C4-2B (cell line): ENCODE measurements around the gene SLC25A18.
"Not testable (repeated sequence)": the region's sequence is repeated elsewhere in the genome, so short reads cannot be mapped to it uniquely, and the experiment has no call there.

Experiments
- ZFX ChIP-seq: fragments of 450-650 bp; IDR thresholded peaks from 2 replicates; pipeline ENCODE4 v1.6.1; 2017
- TF ChIP-seq, protein P1 (sequence below): fragments of 450-650 bp; conservative IDR thresholded peaks from 2 replicates; pipeline ENCODE4 v1.5.1; 2017; ENCODE audit warnings: mild to moderate bottlenecking

DNA sequence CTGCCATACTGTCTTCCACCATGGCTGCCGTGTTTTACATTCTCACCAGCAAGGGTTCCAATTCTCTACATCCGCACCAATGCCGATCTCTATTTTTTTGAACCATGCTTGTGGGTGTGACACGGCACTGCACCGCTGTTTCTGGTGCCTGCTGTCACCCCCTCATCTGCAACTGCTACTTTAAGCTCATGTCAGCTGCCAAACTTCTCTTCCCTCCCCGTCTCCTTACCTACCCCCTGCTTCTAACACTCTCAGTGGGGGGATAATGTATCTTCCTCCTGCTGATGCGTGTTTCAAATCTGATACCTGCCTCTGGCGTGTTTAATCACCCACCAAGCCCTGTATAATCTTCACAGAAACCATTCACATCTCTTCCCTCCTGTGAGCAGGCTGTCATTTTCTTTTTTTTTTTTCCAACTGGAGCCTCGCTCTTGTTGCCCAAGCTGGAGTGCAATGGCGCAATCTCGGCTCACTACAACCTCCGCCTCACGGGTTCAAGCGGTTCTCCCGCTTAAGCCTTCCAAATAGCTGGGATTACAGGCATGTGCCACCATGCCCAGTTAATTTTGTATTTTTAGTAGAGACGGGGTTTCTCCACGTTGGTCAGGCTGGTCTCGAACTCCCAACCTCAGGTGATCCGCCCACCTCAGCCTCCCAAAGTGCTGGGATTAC lies 2.9 kb downstream of the SLC25A18 start:
- TF ChIP-seq, protein P1, sequence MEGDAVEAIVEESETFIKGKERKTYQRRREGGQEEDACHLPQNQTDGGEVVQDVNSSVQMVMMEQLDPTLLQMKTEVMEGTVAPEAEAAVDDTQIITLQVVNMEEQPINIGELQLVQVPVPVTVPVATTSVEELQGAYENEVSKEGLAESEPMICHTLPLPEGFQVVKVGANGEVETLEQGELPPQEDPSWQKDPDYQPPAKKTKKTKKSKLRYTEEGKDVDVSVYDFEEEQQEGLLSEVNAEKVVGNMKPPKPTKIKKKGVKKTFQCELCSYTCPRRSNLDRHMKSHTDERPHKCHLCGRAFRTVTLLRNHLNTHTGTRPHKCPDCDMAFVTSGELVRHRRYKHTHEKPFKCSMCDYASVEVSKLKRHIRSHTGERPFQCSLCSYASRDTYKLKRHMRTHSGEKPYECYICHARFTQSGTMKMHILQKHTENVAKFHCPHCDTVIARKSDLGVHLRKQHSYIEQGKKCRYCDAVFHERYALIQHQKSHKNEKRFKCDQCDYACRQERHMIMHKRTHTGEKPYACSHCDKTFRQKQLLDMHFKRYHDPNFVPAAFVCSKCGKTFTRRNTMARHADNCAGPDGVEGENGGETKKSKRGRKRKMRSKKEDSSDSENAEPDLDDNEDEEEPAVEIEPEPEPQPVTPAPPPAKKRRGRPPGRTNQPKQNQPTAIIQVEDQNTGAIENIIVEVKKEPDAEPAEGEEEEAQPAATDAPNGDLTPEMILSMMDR = not testable (repeated sequence)
- not testable (repeated sequence) for TF ChIP-seq ZFX
